GM23338 (cell line): ENCODE data around the gene PPDPF. TPM values are rescaled to one million over a fixed set of nuclear protein-coding genes. Genes with fewer than 3 reads are reported as not detected.

Experiments
- ATAC-seq: fragments of 200-7000 bp; cut with Tn5 transposase; 3 replicates; pipeline ENCODE4 v1.9.1; 2020
- DNase-seq: peaks from one replicate; pipeline ENCODE4 v3.0.0-alpha.2; 2015; ENCODE audit warnings: low spot score
- H2AFZ ChIP-seq: fragments of 200-600 bp; sonication (generic); 2 replicates; pipeline ENCODE4 v1.8.0; 2016; ENCODE audit warnings: antibody characterized with exemption, mild to moderate bottlenecking, moderate library complexity
- H3F3A ChIP-seq: fragments of 200-600 bp; sonication (generic); replicated peaks from 2 replicates; pipeline ENCODE4 v1.8.0; 2017; ENCODE audit warnings: antibody characterized with exemption, mixed run types, low read depth
- H3K27ac ChIP-seq: fragments of 200-600 bp; sonication (generic); 2 replicates; pipeline ENCODE4 v1.6.1; 2016; ENCODE audit warnings: low read depth
- H3K27me3 ChIP-seq: fragments of 200-600 bp; sonication (generic); 2 replicates; pipeline ENCODE4 v1.8.0; 2016; ENCODE audit warnings: mild to moderate bottlenecking, mixed run types, moderate library complexity; ENCODE audit not compliant: insufficient read depth
- H3K36me3 ChIP-seq: fragments of 200-600 bp; sonication (generic); 2 replicates; pipeline ENCODE4 v1.8.0; 2016; ENCODE audit warnings: mild to moderate bottlenecking; ENCODE audit not compliant: insufficient read depth
- H3K4me1 ChIP-seq: fragments of 200-600 bp; sonication (generic); 2 replicates; pipeline ENCODE4 v1.8.0; 2016; ENCODE audit warnings: mild to moderate bottlenecking, moderate library complexity; ENCODE audit not compliant: insufficient read depth
- H3K4me2 ChIP-seq: fragments of 200-600 bp; sonication (generic); 2 replicates; pipeline ENCODE4 v1.7.1; 2017; ENCODE audit warnings: mixed run types
- H3K4me3 ChIP-seq: fragments of 200-600 bp; sonication (generic); 2 replicates; pipeline ENCODE4 v1.6.1; 2016; ENCODE audit warnings: mixed run types
- H3K79me2 ChIP-seq: fragments of 200-600 bp; sonication (generic); replicated peaks from 2 replicates; pipeline ENCODE4 v1.8.0; 2017; ENCODE audit warnings: mild to moderate bottlenecking; ENCODE audit not compliant: insufficient read depth
- H3K9me2 ChIP-seq: fragments of 200-600 bp; sonication (generic); 2 replicates; pipeline ENCODE4 v1.8.0; 2017; ENCODE audit not compliant: insufficient read depth
- H4K20me1 ChIP-seq: fragments of 200-600 bp; sonication (generic); replicated peaks from 2 replicates; pipeline ENCODE4 v1.8.0; 2017; ENCODE audit warnings: mild to moderate bottlenecking; ENCODE audit not compliant: insufficient read depth
- H3K27ac Mint-ChIP-seq: 2 replicates; pipeline ENCODE4 v1.8.0; 2020; ENCODE audit warnings: inconsistent platforms, mild to moderate bottlenecking, moderate library complexity, mixed read lengths
- H3K27me3 Mint-ChIP-seq: 3 replicates; pipeline ENCODE4 v1.8.0; 2022; ENCODE audit warnings: low read depth, mild to moderate bottlenecking, moderate library complexity, mixed read lengths, inconsistent platforms; ENCODE audit not compliant: insufficient read depth, poor library complexity
- H3K36me3 Mint-ChIP-seq: 3 replicates; pipeline ENCODE4 v1.8.0; 2021; ENCODE audit warnings: low read depth, mild to moderate bottlenecking, inconsistent platforms, moderate library complexity, mixed read lengths
- H3K4me1 Mint-ChIP-seq: 3 replicates; pipeline ENCODE4 v1.8.0; 2020; ENCODE audit warnings: mild to moderate bottlenecking, inconsistent platforms, mixed read lengths
- H3K4me3 Mint-ChIP-seq: 3 replicates; pipeline ENCODE4 v1.8.0; 2021; ENCODE audit warnings: moderate library complexity, mild to moderate bottlenecking, inconsistent platforms, mixed read lengths
- H3K9me3 Mint-ChIP-seq: 3 replicates; pipeline ENCODE4 v1.8.0; 2020; ENCODE audit warnings: moderate library complexity, mild to moderate bottlenecking, inconsistent platforms, mixed read lengths
- EZH2 ChIP-seq: fragments of 200-600 bp; sonication (generic); IDR thresholded peaks from one replicate; pipeline ENCODE4 v1.8.0; 2017; ENCODE audit warnings: antibody characterized with exemption, mild to moderate bottlenecking, low read depth; ENCODE audit not compliant: unreplicated experiment
- EZH2phosphoT487 ChIP-seq: fragments of 200-600 bp; sonication (generic); IDR thresholded peaks from one replicate; pipeline ENCODE4 v1.8.1; 2018; ENCODE audit warnings: antibody characterized with exemption; ENCODE audit not compliant: unreplicated experiment
- JUNB ChIP-seq: IDR thresholded peaks from one replicate; pipeline ENCODE4 v1.6.1; 2016; ENCODE audit warnings: antibody characterized with exemption; ENCODE audit not compliant: unreplicated experiment
- NANOG ChIP-seq: IDR thresholded peaks from 2 replicates; pipeline ENCODE4 v1.6.1; 2016; ENCODE audit warnings: antibody characterized with exemption, borderline replicate concordance
- POLR2AphosphoS5 ChIP-seq: IDR thresholded peaks from 2 replicates; pipeline ENCODE4 v1.6.1; 2016; ENCODE audit warnings: antibody characterized with exemption, low read depth
- ZNF114 ChIP-seq: fragments of 250-450 bp; sonication (Bioruptor Pico); IDR thresholded peaks from 2 replicates; pipeline ENCODE4 v1.5.0; 2020; ENCODE audit warnings: mild to moderate bottlenecking, moderate library complexity
- ZNF331 ChIP-seq: fragments of 250-450 bp; sonication (Bioruptor Pico); IDR thresholded peaks from 2 replicates; pipeline ENCODE4 v1.5.0; 2020; ENCODE audit warnings: low read depth, mild to moderate bottlenecking, moderate library complexity
- polyA plus RNA-seq: library from polyadenylated mRNA; unstranded; fragments of >200 nt; fragmentation: Nextera tagmentation; extraction: Ambion mirVana; gene quantifications from 2 replicates; pipeline ENCODE4 v1.2.1, GENCODE V29; 2016
- total RNA-seq: library from RNA; depleted of rRNA; stranded (reverse); fragments of >200 nt; shearing (Covaris generic); gene quantifications from 2 replicates; pipeline ENCODE4 v1.2.3, GENCODE V29; 2014
- TF ChIP-seq, protein P1 (sequence below): IDR thresholded peaks from one replicate; pipeline ENCODE4 v1.6.1; 2018; ENCODE audit warnings: antibody characterized with exemption; ENCODE audit not compliant: unreplicated experiment

The PPDPF gene
- total and polyA plus RNA-seq, 2 experiments from 2014 or later = 83.9 to 141 TPM

DNA sequence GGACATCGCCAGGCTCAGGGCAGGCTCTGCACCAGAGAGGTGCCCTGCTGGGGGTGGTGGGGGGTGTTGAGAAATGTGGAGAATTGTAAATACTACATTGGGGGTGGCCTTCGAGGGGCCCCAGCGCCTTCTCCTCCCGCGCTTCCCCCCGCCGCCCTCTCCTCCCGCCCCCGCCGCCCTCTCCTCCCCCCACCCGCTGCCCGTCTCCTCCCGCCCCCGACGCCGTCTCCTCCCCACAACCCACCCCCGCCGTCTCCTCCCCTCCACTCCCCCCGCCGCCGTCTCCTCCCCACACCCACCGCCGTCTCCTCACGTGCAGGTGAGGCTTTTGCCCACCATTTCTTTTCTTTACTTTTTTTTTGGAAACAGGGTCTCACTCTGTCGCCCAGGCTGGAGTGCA, 28.5 kb downstream of the PPDPF start:
- DNase-seq (no peak), ATAC-seq (no peak)
- no peaks in the 10 kb centered on the region; the same call in 2 of the 3 replicates for H3K36me3 Mint-ChIP-seq
- Histone ChIP-seq H4K20me1 (no peaks in the 10 kb centered on the region), H3K4me1 (peaks cover 12% of the 10 kb centered on the region; the same call in 1 of the 2 replicates), H3K4me2 (no peak overlapping the region), H3K36me3 (no peaks in the 10 kb centered on the region), H3K4me3 (no peak overlapping the region), H3F3A (peaks cover 7% of the 10 kb centered on the region; the same call in 1 of the 2 replicates), H3K79me2 (no peaks in the 10 kb centered on the region), H3K27ac (no peak overlapping the region), H2AFZ (no peak overlapping the region), H3K9me2 (no peaks in the 10 kb centered on the region), H3K27me3 (no peaks in the 10 kb centered on the region)
- peaks cover 14% of the 10 kb centered on the region for H3K27me3 Mint-ChIP-seq
- H3K4me1 Mint-ChIP-seq = peaks cover 22% of the 10 kb centered on the region
- H3K27ac Mint-ChIP-seq = no peak overlapping the region
- no peak for TF ChIP-seq NANOG
- no peak for TF ChIP-seq ZNF114 (CRISPR knock-in tag)
- TF ChIP-seq EZH2 = no peak
- TF ChIP-seq ZNF331 (CRISPR knock-in tag) = no peak
- TF ChIP-seq JUNB = no peak
- no peaks in the 10 kb centered on the region; the same call in 2 of the 3 replicates for H3K9me3 Mint-ChIP-seq
- H3K4me3 Mint-ChIP-seq = no peak overlapping the region

GRCh38 chr20:63549679-63550282, 29.2 kb downstream of the PPDPF start:
- Histone ChIP-seq H3K36me3 (no peaks in the 10 kb centered on the region), H3K27ac (no peak overlapping the region)

More at GRCh38 chr20:63549679-63550282, 29.2 kb downstream of the PPDPF start:
- Histone ChIP-seq H3K79me2 (no peaks in the 10 kb centered on the region), H3K4me1 (peaks cover 12% of the 10 kb centered on the region; the same call in 1 of the 2 replicates), H3K4me3 (no peak overlapping the region), H4K20me1 (no peaks in the 10 kb centered on the region), H2AFZ (no peak overlapping the region), H3K9me2 (no peaks in the 10 kb centered on the region), H3F3A (peaks cover 11% of the 10 kb centered on the region; the same call in 1 of the 2 replicates), H3K27me3 (no peaks in the 10 kb centered on the region), H3K4me2 (no peak overlapping the region)
- H3K4me3 Mint-ChIP-seq = no peak overlapping the region
- DNase-seq = no peak
- H3K9me3 Mint-ChIP-seq = no peaks in the 10 kb centered on the region
- no peak for ATAC-seq
- peaks cover 22% of the 10 kb centered on the region for H3K4me1 Mint-ChIP-seq
- TF ChIP-seq EZH2phosphoT487 (no peak), POLR2AphosphoS5 (no peak), ZNF114 (CRISPR knock-in tag) (no peak)
- TF ChIP-seq, protein P1, sequence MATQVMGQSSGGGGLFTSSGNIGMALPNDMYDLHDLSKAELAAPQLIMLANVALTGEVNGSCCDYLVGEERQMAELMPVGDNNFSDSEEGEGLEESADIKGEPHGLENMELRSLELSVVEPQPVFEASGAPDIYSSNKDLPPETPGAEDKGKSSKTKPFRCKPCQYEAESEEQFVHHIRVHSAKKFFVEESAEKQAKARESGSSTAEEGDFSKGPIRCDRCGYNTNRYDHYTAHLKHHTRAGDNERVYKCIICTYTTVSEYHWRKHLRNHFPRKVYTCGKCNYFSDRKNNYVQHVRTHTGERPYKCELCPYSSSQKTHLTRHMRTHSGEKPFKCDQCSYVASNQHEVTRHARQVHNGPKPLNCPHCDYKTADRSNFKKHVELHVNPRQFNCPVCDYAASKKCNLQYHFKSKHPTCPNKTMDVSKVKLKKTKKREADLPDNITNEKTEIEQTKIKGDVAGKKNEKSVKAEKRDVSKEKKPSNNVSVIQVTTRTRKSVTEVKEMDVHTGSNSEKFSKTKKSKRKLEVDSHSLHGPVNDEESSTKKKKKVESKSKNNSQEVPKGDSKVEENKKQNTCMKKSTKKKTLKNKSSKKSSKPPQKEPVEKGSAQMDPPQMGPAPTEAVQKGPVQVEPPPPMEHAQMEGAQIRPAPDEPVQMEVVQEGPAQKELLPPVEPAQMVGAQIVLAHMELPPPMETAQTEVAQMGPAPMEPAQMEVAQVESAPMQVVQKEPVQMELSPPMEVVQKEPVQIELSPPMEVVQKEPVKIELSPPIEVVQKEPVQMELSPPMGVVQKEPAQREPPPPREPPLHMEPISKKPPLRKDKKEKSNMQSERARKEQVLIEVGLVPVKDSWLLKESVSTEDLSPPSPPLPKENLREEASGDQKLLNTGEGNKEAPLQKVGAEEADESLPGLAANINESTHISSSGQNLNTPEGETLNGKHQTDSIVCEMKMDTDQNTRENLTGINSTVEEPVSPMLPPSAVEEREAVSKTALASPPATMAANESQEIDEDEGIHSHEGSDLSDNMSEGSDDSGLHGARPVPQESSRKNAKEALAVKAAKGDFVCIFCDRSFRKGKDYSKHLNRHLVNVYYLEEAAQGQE = no peak
- no peak overlapping the region for H3K27ac Mint-ChIP-seq
- H3K36me3 Mint-ChIP-seq = no peaks in the 10 kb centered on the region; the same call in 2 of the 3 replicates
- H3K27me3 Mint-ChIP-seq = peaks cover 17% of the 10 kb centered on the region
